HepG2 (cell line): ENCODE data around the gene SLC2A4. TPM values are rescaled to one million over a fixed set of nuclear protein-coding genes. Genes with fewer than 3 reads are reported as not detected.

Experiments used
- CEBPB ChIP-seq: IDR thresholded peaks from 2 replicates; pipeline ENCODE4 v1.6.1; 2011; ENCODE audit warnings: low read depth, low read length, improper control_type of control experiment, borderline replicate concordance
- ELF1 ChIP-seq: sonication (generic); formaldehyde crosslinking; IDR thresholded peaks from 2 replicates; pipeline ENCODE4 v1.4.0; 2020; ENCODE audit warnings: missing genetic modification reagents
- GATAD1 ChIP-seq: IDR thresholded peaks from 2 replicates; pipeline ENCODE4 v1.6.1; 2016; ENCODE audit warnings: missing genetic modification reagents, missing compliant biosample characterization
- KDM4B ChIP-seq: sonication (generic); formaldehyde crosslinking; IDR thresholded peaks from 2 replicates; pipeline ENCODE4 v1.4.0; 2020; ENCODE audit warnings: missing genetic modification reagents
- KDM5A ChIP-seq: fragments of 200-600 bp; sonication (generic); IDR thresholded peaks from 2 replicates; pipeline ENCODE4 v1.7.0; 2018; ENCODE audit warnings: antibody characterized with exemption, mild to moderate bottlenecking, low read length, borderline replicate concordance
- POLR2A ChIP-seq, 2 experiments: IDR thresholded peaks; 2 replicates each; pipeline ENCODE4 v1.6.1; 2011; ENCODE audit warnings: low read depth in 2 of 2, low read length in 2 of 2, mild to moderate bottlenecking in 1 of 2, moderate library complexity in 1 of 2; ENCODE audit not compliant: insufficient read depth in 1 of 2
- TBX2 ChIP-seq: sonication (generic); formaldehyde crosslinking; IDR thresholded peaks from 2 replicates; pipeline ENCODE4 v1.5.0; 2020; ENCODE audit warnings: missing genetic modification reagents, mild to moderate bottlenecking, borderline replicate concordance
- TEAD3 ChIP-seq: optimal IDR thresholded peaks from 2 replicates; pipeline ENCODE3; 2016; ENCODE audit warnings: borderline replicate concordance
- THAP11 ChIP-seq: IDR thresholded peaks from 2 replicates; pipeline ENCODE4 v1.6.1; 2016; ENCODE audit warnings: missing biosample characterization, missing genetic modification reagents
- XRCC5 ChIP-seq: fragments of 200-400 bp; formaldehyde crosslinking; optimal IDR thresholded peaks from 2 replicates; pipeline ENCODE3; 2017; ENCODE audit warnings: mild to moderate bottlenecking, low read length
- ZEB1 ChIP-seq: IDR thresholded peaks from 2 replicates; pipeline ENCODE4 v1.6.1; 2012; ENCODE audit warnings: mild to moderate bottlenecking, low read depth, inconsistent platforms; ENCODE audit not compliant: insufficient replicate concordance
- ZFP36L1 ChIP-seq: sonication (generic); formaldehyde crosslinking; IDR thresholded peaks from 2 replicates; pipeline ENCODE4 v1.8.0; 2022; ENCODE audit warnings: mild to moderate bottlenecking, missing genetic modification reagents, moderate library complexity
- ZNF382 ChIP-seq: sonication (generic); formaldehyde crosslinking; IDR thresholded peaks from 2 replicates; pipeline ENCODE4 v1.5.0; 2020; ENCODE audit warnings: missing genetic modification reagents, mild to moderate bottlenecking, borderline replicate concordance
- ZNF746 ChIP-seq: sonication (generic); formaldehyde crosslinking; IDR thresholded peaks from 2 replicates; pipeline ENCODE4 v1.8.0; 2022; ENCODE audit warnings: mild to moderate bottlenecking, missing genetic modification reagents
- ZNF781 ChIP-seq: sonication (generic); formaldehyde crosslinking; IDR thresholded peaks from 2 replicates; pipeline ENCODE4 v1.5.1; 2020; ENCODE audit warnings: borderline replicate concordance, mild to moderate bottlenecking, missing genetic modification reagents; ENCODE audit errors: not compliant biosample characterization
- ZSCAN30 ChIP-seq: sonication (generic); formaldehyde crosslinking; IDR thresholded peaks from 2 replicates; pipeline ENCODE4 v1.5.0; 2020; ENCODE audit warnings: mild to moderate bottlenecking, missing genetic modification reagents
- polyA plus RNA-seq, 8 experiments: library from polyadenylated mRNA; depleted of rRNA in 3 of 8; stranded (reverse) in 7 of 8; unstranded in 1 of 8; fragments of >200 nt; fragmentation: Illumina TruSeq in 4 of 8; extraction: Trizol in 4 of 8; gene quantifications; 2 replicates each; pipeline versions ENCODE4 v1.2.1 to v1.2.3, GENCODE V29; 2011 to 2016; ENCODE audit warnings: low read depth in 4 of 8, missing spikeins in 1 of 8, mixed read lengths in 1 of 8; ENCODE audit not compliant: insufficient read depth in 1 of 8
- total RNA-seq, 5 experiments: library from RNA; depleted of rRNA; stranded (reverse); fragments of >200 nt; fragmentation: Illumina TruSeq; extraction: Trizol; gene quantifications; 2 replicates each; pipeline ENCODE4 v1.2.3, GENCODE V29; 2016; ENCODE audit warnings: low read depth in 1 of 5
- TF ChIP-seq, protein P1 (sequence below): sonication (generic); formaldehyde crosslinking; IDR thresholded peaks from 2 replicates; pipeline ENCODE4 v1.8.0; 2022; ENCODE audit warnings: mild to moderate bottlenecking, missing genetic modification reagents; ENCODE audit not compliant: insufficient replicate concordance
- TF ChIP-seq, protein P2 (sequence below): sonication (generic); formaldehyde crosslinking; conservative IDR thresholded peaks from 2 replicates; pipeline ENCODE4 v1.8.0; 2022; ENCODE audit warnings: missing genetic modification reagents
- TF ChIP-seq, protein P3 (sequence below): sonication (generic); formaldehyde crosslinking; IDR thresholded peaks from 2 replicates; pipeline ENCODE4 v1.4.0; 2020; ENCODE audit warnings: missing genetic modification reagents, borderline replicate concordance
- TF ChIP-seq, protein P4 (sequence below): sonication (generic); formaldehyde crosslinking; IDR thresholded peaks from 2 replicates; pipeline ENCODE4 v1.8.1; 2023; ENCODE audit warnings: mild to moderate bottlenecking, missing genetic modification reagents

SLC2A4 gene
- total and polyA plus RNA-seq, 2 of the 13 experiments (the other 11 are each of a cell fraction or from before 2014, with no cell fraction given) = 4.9 to 5.8 TPM

DNA sequence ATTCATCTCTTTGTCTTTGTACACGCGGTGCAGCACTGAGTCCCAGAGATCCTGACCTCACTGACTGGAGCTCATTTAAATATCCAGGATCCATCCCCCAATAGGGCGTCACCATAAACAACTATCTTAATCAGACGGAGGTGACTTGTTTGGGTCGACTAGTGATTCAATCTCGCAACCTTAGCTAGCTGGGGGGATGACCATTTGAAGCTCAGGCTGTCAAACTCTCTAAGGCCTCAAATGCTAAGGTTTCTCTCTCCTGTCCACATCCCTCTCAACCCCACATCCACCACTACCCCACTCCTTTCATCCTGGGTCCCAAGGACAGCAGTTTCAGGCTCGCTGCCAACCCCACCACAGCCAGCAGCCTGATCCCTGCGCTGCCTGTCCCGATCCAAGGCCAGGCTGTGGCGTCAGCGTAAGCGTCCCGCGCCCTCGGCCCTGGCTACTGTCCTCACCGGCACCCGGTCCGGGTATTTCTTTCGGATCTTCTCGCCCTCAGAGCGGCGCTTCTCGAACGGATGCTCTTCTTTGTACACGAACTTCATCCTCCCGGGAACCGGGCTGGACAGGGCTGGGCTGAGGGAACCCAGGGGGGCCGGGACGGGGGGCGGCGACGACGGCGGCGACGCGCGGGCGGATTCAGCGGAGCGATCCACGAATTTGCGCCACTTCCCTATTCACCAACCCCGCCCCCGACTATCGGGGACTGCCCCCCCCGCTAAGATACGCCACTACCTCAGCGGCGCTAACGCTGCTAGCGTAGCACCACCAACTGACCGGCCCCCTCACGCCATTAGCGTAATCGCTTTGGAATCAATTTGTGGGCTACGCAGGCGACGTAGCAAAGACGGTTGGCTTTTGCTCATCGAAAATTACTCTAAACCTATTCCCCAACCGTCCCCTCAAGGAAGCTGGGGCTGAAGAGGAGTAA is 39.5 kb upstream of the SLC2A4 start, which contains the start of gene GABARAP (continued):
- TF ChIP-seq, protein P1, sequence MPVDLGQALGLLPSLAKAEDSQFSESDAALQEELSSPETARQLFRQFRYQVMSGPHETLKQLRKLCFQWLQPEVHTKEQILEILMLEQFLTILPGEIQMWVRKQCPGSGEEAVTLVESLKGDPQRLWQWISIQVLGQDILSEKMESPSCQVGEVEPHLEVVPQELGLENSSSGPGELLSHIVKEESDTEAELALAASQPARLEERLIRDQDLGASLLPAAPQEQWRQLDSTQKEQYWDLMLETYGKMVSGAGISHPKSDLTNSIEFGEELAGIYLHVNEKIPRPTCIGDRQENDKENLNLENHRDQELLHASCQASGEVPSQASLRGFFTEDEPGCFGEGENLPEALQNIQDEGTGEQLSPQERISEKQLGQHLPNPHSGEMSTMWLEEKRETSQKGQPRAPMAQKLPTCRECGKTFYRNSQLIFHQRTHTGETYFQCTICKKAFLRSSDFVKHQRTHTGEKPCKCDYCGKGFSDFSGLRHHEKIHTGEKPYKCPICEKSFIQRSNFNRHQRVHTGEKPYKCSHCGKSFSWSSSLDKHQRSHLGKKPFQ = peak; percentile 13
- TF ChIP-seq, protein P2, sequence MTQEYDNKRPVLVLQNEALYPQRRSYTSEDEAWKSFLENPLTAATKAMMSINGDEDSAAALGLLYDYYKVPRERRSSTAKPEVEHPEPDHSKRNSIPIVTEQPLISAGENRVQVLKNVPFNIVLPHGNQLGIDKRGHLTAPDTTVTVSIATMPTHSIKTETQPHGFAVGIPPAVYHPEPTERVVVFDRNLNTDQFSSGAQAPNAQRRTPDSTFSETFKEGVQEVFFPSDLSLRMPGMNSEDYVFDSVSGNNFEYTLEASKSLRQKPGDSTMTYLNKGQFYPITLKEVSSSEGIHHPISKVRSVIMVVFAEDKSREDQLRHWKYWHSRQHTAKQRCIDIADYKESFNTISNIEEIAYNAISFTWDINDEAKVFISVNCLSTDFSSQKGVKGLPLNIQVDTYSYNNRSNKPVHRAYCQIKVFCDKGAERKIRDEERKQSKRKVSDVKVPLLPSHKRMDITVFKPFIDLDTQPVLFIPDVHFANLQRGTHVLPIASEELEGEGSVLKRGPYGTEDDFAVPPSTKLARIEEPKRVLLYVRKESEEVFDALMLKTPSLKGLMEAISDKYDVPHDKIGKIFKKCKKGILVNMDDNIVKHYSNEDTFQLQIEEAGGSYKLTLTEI (CRISPR knock-in tag) = no peak
- TF ChIP-seq ZNF382 = no peak
- no peak for TF ChIP-seq TEAD3 (CRISPR knock-in tag)
- no peak for TF ChIP-seq ZFP36L1 (CRISPR knock-in tag)
- peak; percentile 72; the same call in 1 of the 2 replicates for TF ChIP-seq TBX2 (CRISPR knock-in tag)
- peak; percentile 76 for TF ChIP-seq THAP11
- TF ChIP-seq POLR2A (IDR thresholded peaks at IDR 0.05; ENCODE audit: insufficient read depth in 1 of 2, low read depth in 2 of 2, low read length in 2 of 2) = peak; percentile 40 to 48; a peak in 3 of 4 replicates
- TF ChIP-seq GATAD1 = peak; percentile 66
- TF ChIP-seq, protein P3, sequence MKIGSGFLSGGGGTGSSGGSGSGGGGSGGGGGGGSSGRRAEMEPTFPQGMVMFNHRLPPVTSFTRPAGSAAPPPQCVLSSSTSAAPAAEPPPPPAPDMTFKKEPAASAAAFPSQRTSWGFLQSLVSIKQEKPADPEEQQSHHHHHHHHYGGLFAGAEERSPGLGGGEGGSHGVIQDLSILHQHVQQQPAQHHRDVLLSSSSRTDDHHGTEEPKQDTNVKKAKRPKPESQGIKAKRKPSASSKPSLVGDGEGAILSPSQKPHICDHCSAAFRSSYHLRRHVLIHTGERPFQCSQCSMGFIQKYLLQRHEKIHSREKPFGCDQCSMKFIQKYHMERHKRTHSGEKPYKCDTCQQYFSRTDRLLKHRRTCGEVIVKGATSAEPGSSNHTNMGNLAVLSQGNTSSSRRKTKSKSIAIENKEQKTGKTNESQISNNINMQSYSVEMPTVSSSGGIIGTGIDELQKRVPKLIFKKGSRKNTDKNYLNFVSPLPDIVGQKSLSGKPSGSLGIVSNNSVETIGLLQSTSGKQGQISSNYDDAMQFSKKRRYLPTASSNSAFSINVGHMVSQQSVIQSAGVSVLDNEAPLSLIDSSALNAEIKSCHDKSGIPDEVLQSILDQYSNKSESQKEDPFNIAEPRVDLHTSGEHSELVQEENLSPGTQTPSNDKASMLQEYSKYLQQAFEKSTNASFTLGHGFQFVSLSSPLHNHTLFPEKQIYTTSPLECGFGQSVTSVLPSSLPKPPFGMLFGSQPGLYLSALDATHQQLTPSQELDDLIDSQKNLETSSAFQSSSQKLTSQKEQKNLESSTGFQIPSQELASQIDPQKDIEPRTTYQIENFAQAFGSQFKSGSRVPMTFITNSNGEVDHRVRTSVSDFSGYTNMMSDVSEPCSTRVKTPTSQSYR = peak; percentile 9; the same call in 1 of the 2 replicates
- TF ChIP-seq, protein P4, sequence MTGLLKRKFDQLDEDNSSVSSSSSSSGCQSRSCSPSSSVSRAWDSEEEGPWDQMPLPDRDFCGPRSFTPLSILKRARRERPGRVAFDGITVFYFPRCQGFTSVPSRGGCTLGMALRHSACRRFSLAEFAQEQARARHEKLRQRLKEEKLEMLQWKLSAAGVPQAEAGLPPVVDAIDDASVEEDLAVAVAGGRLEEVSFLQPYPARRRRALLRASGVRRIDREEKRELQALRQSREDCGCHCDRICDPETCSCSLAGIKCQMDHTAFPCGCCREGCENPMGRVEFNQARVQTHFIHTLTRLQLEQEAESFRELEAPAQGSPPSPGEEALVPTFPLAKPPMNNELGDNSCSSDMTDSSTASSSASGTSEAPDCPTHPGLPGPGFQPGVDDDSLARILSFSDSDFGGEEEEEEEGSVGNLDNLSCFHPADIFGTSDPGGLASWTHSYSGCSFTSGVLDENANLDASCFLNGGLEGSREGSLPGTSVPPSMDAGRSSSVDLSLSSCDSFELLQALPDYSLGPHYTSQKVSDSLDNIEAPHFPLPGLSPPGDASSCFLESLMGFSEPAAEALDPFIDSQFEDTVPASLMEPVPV = peak; percentile 10; the same call in 1 of the 2 replicates
- TF ChIP-seq CEBPB = no peak
- peak; percentile 47; the same call in 1 of the 2 replicates for TF ChIP-seq ZSCAN30
- no peak for TF ChIP-seq KDM4B (CRISPR knock-in tag)
- peak; percentile 72 for TF ChIP-seq ELF1
- TF ChIP-seq XRCC5 = peak; percentile 48
- TF ChIP-seq ZNF781 (CRISPR knock-in tag) = no peak
- TF ChIP-seq KDM5A = no peak; the same call in 1 of the 2 replicates
- TF ChIP-seq ZEB1 = no peak
- TF ChIP-seq ZNF746 (CRISPR knock-in tag) = 0 out of 2 replicates have a peak, but pooled peaks have one; percentile 29
